H9 (cell line): ENCODE data around the gene LRRC26. TPM values are rescaled to one million over a fixed set of nuclear protein-coding genes. Genes with fewer than 3 reads are reported as not detected.

Experiments
- DNase-seq: peaks from one replicate; pipeline ENCODE4 v3.0.0-alpha.2; 2017
- H2AFZ ChIP-seq: one replicate; pipeline ENCODE4 v1.6.1; 2013; ENCODE audit warnings: mild to moderate bottlenecking, low read length, control low read depth, moderate library complexity
- H2AK5ac ChIP-seq: 2 replicates; pipeline ENCODE4 v1.6.1; 2013; ENCODE audit warnings: low read length, control low read depth, mixed read lengths; ENCODE audit not compliant: insufficient read length
- H2BK120ac ChIP-seq: one replicate; pipeline ENCODE4 v1.6.1; 2013; ENCODE audit warnings: low read depth, mild to moderate bottlenecking, low read length, control low read depth, inconsistent platforms; ENCODE audit not compliant: poor library complexity, severe bottlenecking
- H2BK12ac ChIP-seq: 2 replicates; pipeline ENCODE4 v1.6.1; 2013; ENCODE audit warnings: low read length, control low read depth, mixed read lengths, low read depth; ENCODE audit not compliant: insufficient read length
- H2BK15ac ChIP-seq: 2 replicates; pipeline ENCODE4 v1.6.1; 2013; ENCODE audit warnings: low read depth, low read length, control low read depth
- H2BK20ac ChIP-seq: one replicate; pipeline ENCODE4 v1.6.1; 2013; ENCODE audit warnings: low read depth, mild to moderate bottlenecking, low read length, control low read depth, inconsistent platforms; ENCODE audit not compliant: poor library complexity, severe bottlenecking
- H2BK5ac ChIP-seq: 2 replicates; pipeline ENCODE4 v1.6.1; 2013; ENCODE audit warnings: low read length, control low read depth, mixed read lengths; ENCODE audit not compliant: insufficient read length
- H3K14ac ChIP-seq: 2 replicates; pipeline ENCODE4 v1.6.1; 2013; ENCODE audit warnings: low read length, control low read depth; ENCODE audit not compliant: insufficient read depth
- H3K18ac ChIP-seq: 2 replicates; pipeline ENCODE4 v1.6.1; 2013; ENCODE audit warnings: low read depth, mild to moderate bottlenecking, mixed read lengths, low read length, control low read depth; ENCODE audit not compliant: insufficient read length
- H3K23ac ChIP-seq: 2 replicates; pipeline ENCODE4 v1.6.1; 2013; ENCODE audit warnings: low read length, control low read depth, mixed read lengths, low read depth; ENCODE audit not compliant: insufficient read length
- H3K23me2 ChIP-seq: 2 replicates; pipeline ENCODE4 v1.6.1; 2013; ENCODE audit warnings: low read depth, mild to moderate bottlenecking, mixed read lengths, low read length, control low read depth; ENCODE audit not compliant: insufficient read length, poor library complexity, severe bottlenecking
- H3K27ac ChIP-seq: 2 replicates; pipeline ENCODE4 v1.5.1; 2013; ENCODE audit warnings: low read length, control low read depth, mixed read lengths, low read depth; ENCODE audit not compliant: insufficient read length
- H3K27me3 ChIP-seq: 2 replicates; pipeline ENCODE4 v1.6.1; 2013; ENCODE audit warnings: low read length, control low read depth, inconsistent platforms; ENCODE audit not compliant: insufficient read depth
- H3K4ac ChIP-seq: 2 replicates; pipeline ENCODE4 v1.6.1; 2013; ENCODE audit warnings: low read depth, mild to moderate bottlenecking, control low read depth, inconsistent platforms, low read length, moderate library complexity
- H3K4me1 ChIP-seq: 2 replicates; pipeline ENCODE4 v1.6.1; 2013; ENCODE audit warnings: low read length, control low read depth, inconsistent platforms; ENCODE audit not compliant: insufficient read depth
- H3K4me2 ChIP-seq: 2 replicates; pipeline ENCODE4 v1.6.1; 2013; ENCODE audit warnings: low read length, control low read depth, mixed read lengths; ENCODE audit not compliant: insufficient read length, insufficient read depth
- H3K56ac ChIP-seq: 2 replicates; pipeline ENCODE4 v1.6.1; 2013; ENCODE audit warnings: low read depth, mild to moderate bottlenecking, mixed read lengths, low read length, control low read depth; ENCODE audit not compliant: insufficient read length
- H3K79me1 ChIP-seq: 2 replicates; pipeline ENCODE4 v1.6.1; 2013; ENCODE audit warnings: low read depth, mild to moderate bottlenecking, moderate library complexity, low read length, control low read depth, inconsistent platforms; ENCODE audit not compliant: insufficient read depth, poor library complexity, severe bottlenecking
- H3K79me2 ChIP-seq: 2 replicates; pipeline ENCODE4 v1.6.1; 2013; ENCODE audit warnings: low read length, control low read depth, inconsistent platforms; ENCODE audit not compliant: insufficient read depth
- H3K9ac ChIP-seq: 2 replicates; pipeline ENCODE4 v1.6.1; 2013; ENCODE audit warnings: low read length, control low read depth, mixed read lengths; ENCODE audit not compliant: insufficient read length; ENCODE audit errors: extremely low read depth
- H3K9me3 ChIP-seq: one replicate; pipeline ENCODE4 v1.6.1; 2013; ENCODE audit warnings: low read depth, low read length, inconsistent platforms; ENCODE audit not compliant: control insufficient read depth
- H3T11ph ChIP-seq: one replicate; pipeline ENCODE4 v1.6.1; 2013; ENCODE audit warnings: mild to moderate bottlenecking, low read length, control low read depth, inconsistent platforms
- H4K20me1 ChIP-seq: one replicate; pipeline ENCODE4 v1.6.1; 2013; ENCODE audit not compliant: control insufficient read depth, insufficient read length, insufficient read depth
- H4K5ac ChIP-seq: 2 replicates; pipeline ENCODE4 v1.6.1; 2013; ENCODE audit warnings: low read depth, mild to moderate bottlenecking, mixed read lengths, low read length, control low read depth; ENCODE audit not compliant: insufficient read length
- H4K8ac ChIP-seq: replicated peaks from 2 replicates; pipeline ENCODE4 v1.6.1; 2013; ENCODE audit warnings: low read length, control low read depth, mixed read lengths, low read depth; ENCODE audit not compliant: insufficient read length
- H4K91ac ChIP-seq: 2 replicates; pipeline ENCODE4 v1.6.1; 2013; ENCODE audit warnings: low read depth, mild to moderate bottlenecking, moderate library complexity, mixed read lengths, low read length, control low read depth; ENCODE audit not compliant: insufficient read length
- H3K27ac Mint-ChIP-seq, 3 experiments: 2 replicates in 2 of 3; 3 replicates in 1 of 3; pipeline ENCODE4 v1.8.0; 2020 to 2021; ENCODE audit warnings: mixed read lengths in 3 of 3, mild to moderate bottlenecking in 1 of 3, moderate library complexity in 1 of 3
- H3K27me3 Mint-ChIP-seq: 2 replicates; pipeline ENCODE4 v1.8.0; 2021; ENCODE audit warnings: low read depth, mild to moderate bottlenecking, moderate library complexity, mixed read lengths
- H3K36me3 Mint-ChIP-seq, 3 experiments: 2 replicates in 2 of 3; 3 replicates in 1 of 3; pipeline ENCODE4 v1.8.0; 2020 to 2021; ENCODE audit warnings: low read depth in 3 of 3, mixed read lengths in 3 of 3; ENCODE audit not compliant: insufficient read depth in 1 of 3
- H3K4me1 Mint-ChIP-seq, 2 experiments: 2 replicates each; pipeline ENCODE4 v1.8.0; 2020; ENCODE audit warnings: mixed read lengths in 2 of 2
- H3K4me3 Mint-ChIP-seq, 2 experiments: 2 replicates in 1 of 2; 3 replicates in 1 of 2; pipeline ENCODE4 v1.8.0; 2020 to 2021; ENCODE audit warnings: mild to moderate bottlenecking in 2 of 2, mixed read lengths in 2 of 2, moderate library complexity in 1 of 2
- H3K9me3 Mint-ChIP-seq, 2 experiments: 2 replicates in 1 of 2; 3 replicates in 1 of 2; pipeline ENCODE4 v1.8.0; 2020; ENCODE audit warnings: mild to moderate bottlenecking in 2 of 2, mixed read lengths in 2 of 2, moderate library complexity in 1 of 2
- WGBS: extraction: QIAGEN DNeasy Blood & Tissue Kit; methylation state at CpG from one replicate; pipeline ENCODE4 v1.1.7; 2013; ENCODE audit warnings: missing lambda C conversion rate, low lambda C conversion rate, mixed read lengths; ENCODE audit not compliant: insufficient read length; ENCODE audit errors: extremely low coverage; 5-methylcytosine and 5-hydroxymethylcytosine counted together
- total RNA-seq: library from RNA; stranded (reverse); gene quantifications from 2 replicates; pipeline ENCODE4 v1.2.1, GENCODE V29; 2021
- TF ChIP-seq, protein P1 (sequence below): fragments of 200-600 bp; sonication (generic); conservative IDR thresholded peaks from 3 replicates; pipeline ENCODE4 v1.8.0; 2021; ENCODE audit warnings: antibody characterized with exemption, mild to moderate bottlenecking

The LRRC26 gene
- total RNA-seq, 1 experiment from 2014 or later = 0.96 TPM

DNA sequence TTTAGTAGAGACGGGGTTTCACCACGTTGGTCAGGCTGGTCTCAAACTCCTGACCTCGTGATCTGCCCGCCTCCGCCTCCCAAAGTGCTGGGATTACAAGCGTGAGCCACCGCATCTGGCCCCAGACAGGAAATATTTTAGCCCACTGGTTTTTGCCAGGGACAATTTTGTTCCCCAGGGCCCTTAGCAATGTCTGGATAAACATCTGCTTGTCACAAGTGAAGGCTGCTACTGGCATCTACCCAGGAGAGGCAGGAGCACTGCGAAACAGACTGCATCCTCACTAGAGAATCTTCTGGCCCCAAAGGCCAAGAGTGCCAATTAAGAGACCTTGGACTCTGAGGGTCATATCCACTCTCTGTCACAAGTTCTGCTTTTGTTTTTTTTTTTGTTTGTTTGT, 33.1 kb upstream of the LRRC26 start:
- Mint-ChIP-seq H3K9me3 (no peaks in the 10 kb centered on the region), H3K36me3 (peaks cover 6 to 20% (median 13%) of the 10 kb centered on the region in 3 experiments), H3K27ac (no peak overlapping the region), H3K4me1 (peaks cover 25 to 41% of the 10 kb centered on the region in 2 experiments), H3K4me3 (peak overlapping the region in 1 of 2 experiments; percentile 42; a peak in 3 of 5 replicates), H3K27me3 (peaks cover 2% of the 10 kb centered on the region; the same call in 1 of the 2 replicates)
- Histone ChIP-seq H3K18ac (no peak overlapping the region), H2AFZ (no peak overlapping the region), H4K8ac (no peak overlapping the region), H3K9me3 (no peaks in the 10 kb centered on the region), H2BK12ac (no peak overlapping the region), H3K79me2 (peaks cover 13% of the 10 kb centered on the region; the same call in 1 of the 2 replicates), H3K14ac (no peak overlapping the region), H2BK20ac (no peak overlapping the region), H3K27ac (no peak overlapping the region), H3K4ac (no peak overlapping the region), H3T11ph (no peak overlapping the region), H3K4me1 (no peaks in the 10 kb centered on the region; the same call in 1 of the 2 replicates), H2AK5ac (no peak overlapping the region), H4K5ac (no peak overlapping the region), H4K91ac (no peak overlapping the region), H3K79me1 (peaks cover 23% of the 10 kb centered on the region), H2BK5ac (no peak overlapping the region), H3K4me2 (no peak overlapping the region), H4K20me1 (no peaks in the 10 kb centered on the region), H3K23ac (no peak overlapping the region), H2BK15ac (no peak overlapping the region), H3K23me2 (peaks cover 8% of the 10 kb centered on the region), H3K9ac (no peak overlapping the region), H2BK120ac (no peak overlapping the region), H3K56ac (no peak overlapping the region), H3K27me3 (no peaks in the 10 kb centered on the region)
- no CpG with 5 or more reads among the region's 8 CpGs for WGBS
- DNase-seq = no peak
- TF ChIP-seq, protein P1, sequence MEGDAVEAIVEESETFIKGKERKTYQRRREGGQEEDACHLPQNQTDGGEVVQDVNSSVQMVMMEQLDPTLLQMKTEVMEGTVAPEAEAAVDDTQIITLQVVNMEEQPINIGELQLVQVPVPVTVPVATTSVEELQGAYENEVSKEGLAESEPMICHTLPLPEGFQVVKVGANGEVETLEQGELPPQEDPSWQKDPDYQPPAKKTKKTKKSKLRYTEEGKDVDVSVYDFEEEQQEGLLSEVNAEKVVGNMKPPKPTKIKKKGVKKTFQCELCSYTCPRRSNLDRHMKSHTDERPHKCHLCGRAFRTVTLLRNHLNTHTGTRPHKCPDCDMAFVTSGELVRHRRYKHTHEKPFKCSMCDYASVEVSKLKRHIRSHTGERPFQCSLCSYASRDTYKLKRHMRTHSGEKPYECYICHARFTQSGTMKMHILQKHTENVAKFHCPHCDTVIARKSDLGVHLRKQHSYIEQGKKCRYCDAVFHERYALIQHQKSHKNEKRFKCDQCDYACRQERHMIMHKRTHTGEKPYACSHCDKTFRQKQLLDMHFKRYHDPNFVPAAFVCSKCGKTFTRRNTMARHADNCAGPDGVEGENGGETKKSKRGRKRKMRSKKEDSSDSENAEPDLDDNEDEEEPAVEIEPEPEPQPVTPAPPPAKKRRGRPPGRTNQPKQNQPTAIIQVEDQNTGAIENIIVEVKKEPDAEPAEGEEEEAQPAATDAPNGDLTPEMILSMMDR = no peak
